Upper lobe of left lung (tissue), 6 donors: ENCODE measurements around the gene CNTNAP2. TPM values are rescaled to one million over a fixed set of nuclear protein-coding genes. Genes with fewer than 3 reads are reported as not detected.

Experiments
- ATAC-seq, 2 donors: fragments of 200-7000 bp; cut with Tn5 transposase; one replicate each; pipeline ENCODE4 v1.9.1; 2022; ENCODE audit warnings: mild to moderate bottlenecking in 2 of 2, moderate library complexity in 2 of 2; ENCODE audit not compliant: low FRiP score in 2 of 2
- DNase-seq, 2 donors: peaks; one replicate each; pipeline ENCODE4 v3.0.0-alpha.2; 2019 to 2020
- H3K27ac ChIP-seq, 4 donors: fragments of 200-600 bp; sonication (generic); one replicate each; pipeline ENCODE4 v1.5.1; 2016 to 2019
- H3K27me3 ChIP-seq, 4 donors: fragments of 200-600 bp; sonication (generic); one replicate each; pipeline ENCODE4 v1.5.1; 2017 to 2019
- H3K36me3 ChIP-seq, 4 donors: fragments of 200-600 bp; sonication (generic); one replicate each; pipeline ENCODE4 v1.5.1; 2016 to 2019
- H3K4me1 ChIP-seq, 4 donors: fragments of 200-600 bp; sonication (generic); one replicate each; pipeline ENCODE4 v1.5.1; 2018 to 2019
- H3K4me3 ChIP-seq, 4 donors: fragments of 200-600 bp; sonication (generic); one replicate each; pipeline ENCODE4 v1.5.1; 2017 to 2019; ENCODE audit warnings: mild to moderate bottlenecking in 2 of 4, moderate library complexity in 1 of 4
- H3K9me3 ChIP-seq, 4 donors: fragments of 200-600 bp; sonication (generic); one replicate each; pipeline ENCODE4 v1.5.1; 2018 to 2019
- CTCF ChIP-seq, 6 experiments: fragments of 450-650 bp in 4 of 6; fragments of 200-600 bp in 2 of 6; sonication (generic) in 2 of 6; IDR thresholded peaks; one replicate each; pipeline ENCODE4 v1.5.1; 2016 to 2019; ENCODE audit warnings: antibody characterized with exemption in 6 of 6
- EP300 ChIP-seq, 4 donors: sonication (generic); formaldehyde crosslinking; IDR thresholded peaks; one replicate each; pipeline ENCODE4 v1.5.1; 2017; ENCODE audit warnings: antibody characterized with exemption in 4 of 4, control low read depth in 2 of 4
- POLR2A ChIP-seq, 4 donors: fragments of 450-650 bp; IDR thresholded peaks; one replicate each; pipeline ENCODE4 v1.5.1; 2016 to 2017; ENCODE audit warnings: antibody characterized with exemption in 4 of 4, mild to moderate bottlenecking in 2 of 4
- POLR2AphosphoS5 ChIP-seq, 2 donors: sonication (generic); formaldehyde crosslinking; IDR thresholded peaks; one replicate each; pipeline ENCODE4 v1.5.1; 2017; ENCODE audit warnings: antibody characterized with exemption in 2 of 2
- WGBS, 2 donors: methylation state at CpG; one replicate each; pipeline ENCODE4 v1.1.5; 2017 to 2018; 5-methylcytosine and 5-hydroxymethylcytosine counted together
- total RNA-seq, 6 donors: library from RNA; depleted of rRNA in 4 of 6; stranded (reverse); fragments of >200 nt in 4 of 6; gene quantifications; one replicate each; pipeline versions ENCODE4 v1.1.0 to v1.2.1, GENCODE V29; 2016 to 2021
- donor health status: DM: no; HTN: no; CAD: no; lungs with moderate emphysema.
- donor health status: DM: no; HTN: yes; CAD: no; lungs with severe emphysema.

The CNTNAP2 gene
- total RNA-seq, 6 donors from 2014 or later, result 0.06 to 1.0 (median 0.37) TPM

DNA sequence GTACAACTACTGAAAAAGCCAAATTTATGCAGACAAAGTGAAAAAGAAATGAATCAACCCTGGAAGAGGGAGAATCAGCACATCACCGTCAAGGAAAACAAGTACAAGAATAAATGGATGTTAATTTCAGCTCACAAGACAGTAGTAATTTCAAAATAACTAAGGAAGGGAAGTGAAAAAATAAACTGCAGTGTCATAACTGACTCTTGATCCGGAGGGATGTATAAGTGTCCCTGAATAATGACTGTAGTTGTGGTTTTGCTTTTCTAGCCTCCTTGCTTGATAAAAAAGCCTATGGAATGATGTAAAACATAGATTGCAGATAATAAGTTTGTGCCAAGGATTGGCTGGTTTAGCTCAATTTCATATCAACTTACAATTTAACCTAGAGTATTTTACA, 1752.9 kb downstream of the CNTNAP2 start:
- Histone ChIP-seq H3K36me3 (no peaks in the 10 kb centered on the region), H3K27me3 (no peaks in the 10 kb centered on the region), H3K9me3 (no peaks in the 10 kb centered on the region), H3K27ac (no peak overlapping the region), H3K4me1 (no peaks in the 10 kb centered on the region), H3K4me3 (no peak overlapping the region)
- no peak for DNase-seq
- TF ChIP-seq POLR2A (IDR thresholded peaks at IDR 0.05) (no peak), EP300 (IDR thresholded peaks at IDR 0.05) (no peak), POLR2AphosphoS5 (IDR thresholded peaks at IDR 0.05) (no peak), CTCF (IDR thresholded peaks at IDR 0.05) (no peak)
- WGBS, 2 donors, result 41 to 46% methylated on average over 2 of the region's 2 CpGs
- ATAC-seq, result no peak

GRCh38 chr7:147878912-147879661, 1762.5 kb downstream of the CNTNAP2 start:
- H3K4me1 ChIP-seq, result no peaks in the 10 kb centered on the region
- TF ChIP-seq EP300 (IDR thresholded peaks at IDR 0.05), result no peak
- no peak for TF ChIP-seq CTCF (IDR thresholded peaks at IDR 0.05)
- TF ChIP-seq POLR2AphosphoS5 (IDR thresholded peaks at IDR 0.05), result no peak
- no peak for TF ChIP-seq POLR2A (IDR thresholded peaks at IDR 0.05)
- ATAC-seq (no peak), DNase-seq (no peak)
- 42 to 50% methylated on average over 9 of the region's 9 CpGs for WGBS, 2 donors
- no peaks in the 10 kb centered on the region for H3K27me3 ChIP-seq
- no peaks in the 10 kb centered on the region for H3K36me3 ChIP-seq
- H3K9me3 ChIP-seq, result no peaks in the 10 kb centered on the region
- no peak overlapping the region for H3K27ac ChIP-seq
- H3K4me3 ChIP-seq, result no peak overlapping the region

GRCh38 chr7:147885869-147886268, 1769.3 kb downstream of the CNTNAP2 start:
- H3K27me3 ChIP-seq, result no peaks in the 10 kb centered on the region
- H3K36me3 ChIP-seq, result no peaks in the 10 kb centered on the region
- 84 to 92% methylated on average over 5 of the region's 5 CpGs for WGBS, 2 donors
- no peak overlapping the region for H3K4me3 ChIP-seq
- no peaks in the 10 kb centered on the region for H3K9me3 ChIP-seq
- no peak for TF ChIP-seq POLR2A (IDR thresholded peaks at IDR 0.05)
- TF ChIP-seq POLR2AphosphoS5 (IDR thresholded peaks at IDR 0.05), result no peak
- no peak for TF ChIP-seq CTCF (IDR thresholded peaks at IDR 0.05)
- TF ChIP-seq EP300 (IDR thresholded peaks at IDR 0.05), result no peak
- ATAC-seq (no peak), DNase-seq (no peak)
- H3K4me1 ChIP-seq, result no peaks in the 10 kb centered on the region
- no peak overlapping the region for H3K27ac ChIP-seq

DNA sequence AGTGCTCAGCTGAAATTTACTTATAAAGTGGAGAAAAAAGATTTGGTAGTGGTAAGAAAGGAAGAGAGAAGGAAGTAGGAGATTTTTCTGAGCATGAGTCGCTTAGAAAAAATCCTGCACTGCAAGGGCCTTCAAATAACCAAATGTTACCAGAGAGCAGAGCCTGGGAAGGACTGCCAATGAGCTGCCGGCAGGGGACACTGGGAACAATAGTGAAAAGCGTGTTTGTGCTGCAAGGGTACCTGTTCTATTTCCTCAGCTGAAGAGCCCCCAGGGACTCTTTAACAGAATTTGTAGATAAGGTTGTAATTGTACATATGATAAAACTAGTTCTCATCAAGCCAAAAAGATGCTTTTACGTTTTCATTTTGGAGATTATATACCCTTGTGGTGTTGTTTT, 1777.7 kb downstream of the CNTNAP2 start:
- ATAC-seq, result no peak
- no peak overlapping the region for H3K27ac ChIP-seq
- no peaks in the 10 kb centered on the region for H3K4me1 ChIP-seq
- DNase-seq, result no peak
- no peak overlapping the region for H3K4me3 ChIP-seq
- H3K36me3 ChIP-seq, result no peaks in the 10 kb centered on the region
- H3K9me3 ChIP-seq, result no peaks in the 10 kb centered on the region
- 48 to 49% methylated on average over 4 of the region's 4 CpGs for whole genome bisulfite sequencing, 2 donors
- no peaks in the 10 kb centered on the region for H3K27me3 ChIP-seq
- TF ChIP-seq POLR2AphosphoS5 (IDR thresholded peaks at IDR 0.05), result no peak
- TF ChIP-seq POLR2A (IDR thresholded peaks at IDR 0.05), result no peak
- no peak for TF ChIP-seq CTCF (IDR thresholded peaks at IDR 0.05)
- no peak for TF ChIP-seq EP300 (IDR thresholded peaks at IDR 0.05)

- TF ChIP-seq POLR2AphosphoS5 (IDR thresholded peaks at IDR 0.05) (no peak), EP300 (IDR thresholded peaks at IDR 0.05) (no peak), CTCF (IDR thresholded peaks at IDR 0.05) (no peak), POLR2A (IDR thresholded peaks at IDR 0.05) (no peak)
- no peak for DNase-seq
- no peaks in the 10 kb centered on the region for H3K4me1 ChIP-seq
These were observed 1779.5 kb downstream of the CNTNAP2 start for GRCh38 chr7:147896121-147896520.

More at GRCh38 chr7:147896121-147896520, 1779.5 kb downstream of the CNTNAP2 start:
- H3K4me3 ChIP-seq, result no peak overlapping the region
- no peak for ATAC-seq
- no peaks in the 10 kb centered on the region for H3K27me3 ChIP-seq
- no peaks in the 10 kb centered on the region for H3K9me3 ChIP-seq
- 87 to 95% methylated on average over 3 to 7 of the region's 7 CpGs for WGBS, 2 donors
- H3K27ac ChIP-seq, result no peak overlapping the region
- no peaks in the 10 kb centered on the region for H3K36me3 ChIP-seq
